Peyer's patch (tissue), 4 donors: ENCODE results near the gene RMC1. TPM values are rescaled to one million over a fixed set of nuclear protein-coding genes. Genes with fewer than 3 reads are reported as not detected.

Experiments used
- DNase-seq, 3 donors: peaks; one replicate each; pipeline ENCODE4 v3.0.0-alpha.2; 2017 to 2019
- H3K27ac ChIP-seq, 4 donors: fragments of 200-600 bp; sonication (generic); one replicate each; pipeline ENCODE4 v1.5.1; 2016 to 2019
- H3K27me3 ChIP-seq, 2 donors: fragments of 200-600 bp; sonication (generic); one replicate each; pipeline ENCODE4 v1.5.1; 2019
- H3K36me3 ChIP-seq, 3 donors: fragments of 200-600 bp; sonication (generic); one replicate each; pipeline ENCODE4 v1.5.1; 2016 to 2019
- H3K4me1 ChIP-seq, 4 donors: fragments of 200-600 bp; sonication (generic); one replicate each; pipeline ENCODE4 v1.5.1; 2016 to 2019
- H3K4me3 ChIP-seq, 4 donors: fragments of 200-600 bp; sonication (generic); 1 replicate in 3 of 4; 2 replicates in 1 of 4; pipeline ENCODE4 v1.5.1; 2016 to 2019; ENCODE audit warnings: mild to moderate bottlenecking in 1 of 4
- H3K9me3 ChIP-seq, 4 donors: fragments of 200-600 bp; sonication (generic); one replicate each; pipeline ENCODE4 v1.5.1; 2016 to 2019; ENCODE audit warnings: mild to moderate bottlenecking in 1 of 4
- CTCF ChIP-seq, 6 experiments: fragments of 450-650 bp in 4 of 6; fragments of 200-600 bp in 2 of 6; sonication (generic) in 1 of 6; IDR thresholded peaks; one replicate each; pipeline ENCODE4 v1.5.1; 2017 to 2019; ENCODE audit warnings: antibody characterized with exemption in 6 of 6, mild to moderate bottlenecking in 3 of 6, moderate library complexity in 1 of 6
- POLR2A ChIP-seq, 2 donors: fragments of 450-650 bp; IDR thresholded peaks; one replicate each; pipeline ENCODE4 v1.5.1; 2017; ENCODE audit warnings: antibody characterized with exemption in 2 of 2, mild to moderate bottlenecking in 2 of 2, moderate library complexity in 2 of 2
- total RNA-seq, 4 donors: library from RNA; depleted of rRNA; stranded (reverse); fragments of >200 nt; gene quantifications; one replicate each; pipeline ENCODE4 v1.1.0, GENCODE V29; 2016

RMC1 gene
- total RNA-seq, 4 donors from 2014 or later, result 15.7 to 42.2 (median 33.9) TPM

GRCh38 chr18:23568281-23569138, 65.2 kb downstream of the RMC1 start:
- Histone ChIP-seq H3K36me3 (peaks cover 0 to 79% (median 0%) of the 10 kb centered on the region in 3 donors), H3K4me3 (no peak overlapping the region), H3K4me1 (peaks cover 0 to under 1% (median 0%) of the 10 kb centered on the region in 4 donors), H3K27ac (no peak overlapping the region), H3K9me3 (no peaks in the 10 kb centered on the region), H3K27me3 (no peaks in the 10 kb centered on the region)
- TF ChIP-seq CTCF (IDR thresholded peaks at IDR 0.05) (no peak), POLR2A (IDR thresholded peaks at IDR 0.05) (no peak)
- DNase-seq, result no peak

GRCh38 chr18:23569299-23570063, 66.2 kb downstream of the RMC1 start:
- no peak overlapping the region for H3K27ac ChIP-seq
- no peak for DNase-seq

GRCh38 chr18:23570912-23571504, 67.7 kb downstream of the RMC1 start:
- H3K4me3 ChIP-seq, result no peak overlapping the region
- H3K9me3 ChIP-seq, result no peaks in the 10 kb centered on the region
- no peak for DNase-seq
- peaks cover 0 to 18% (median 5%) of the 10 kb centered on the region in 4 donors for H3K4me1 ChIP-seq
- H3K27ac ChIP-seq, result no peak overlapping the region
- peaks cover 0 to 64% (median 0%) of the 10 kb centered on the region in 3 donors for H3K36me3 ChIP-seq
- TF ChIP-seq POLR2A (IDR thresholded peaks at IDR 0.05) (no peak), CTCF (IDR thresholded peaks at IDR 0.05) (no peak)
- H3K27me3 ChIP-seq, result no peaks in the 10 kb centered on the region

More at GRCh38 chr18:23569299-23570063, 66.2 kb downstream of the RMC1 start:
- H3K4me1 ChIP-seq, result peaks cover 0 to 10% (median 5%) of the 10 kb centered on the region in 4 donors
- peaks cover 0 to 74% (median 0%) of the 10 kb centered on the region in 3 donors for H3K36me3 ChIP-seq
- H3K27me3 ChIP-seq, result no peaks in the 10 kb centered on the region
- no peak overlapping the region for H3K4me3 ChIP-seq
- H3K9me3 ChIP-seq, result no peaks in the 10 kb centered on the region
- no peak for TF ChIP-seq POLR2A (IDR thresholded peaks at IDR 0.05)
- no peak for TF ChIP-seq CTCF (IDR thresholded peaks at IDR 0.05)

GRCh38 chr18:23572012-23572411, 68.7 kb downstream of the RMC1 start:
- peaks cover 0 to 61% (median 0%) of the 10 kb centered on the region in 3 donors for H3K36me3 ChIP-seq
- TF ChIP-seq POLR2A (IDR thresholded peaks at IDR 0.05), result no peak
- TF ChIP-seq CTCF (IDR thresholded peaks at IDR 0.05), result no peak
- peaks cover 0 to 18% (median 5%) of the 10 kb centered on the region in 4 donors for H3K4me1 ChIP-seq
- DNase-seq, result no peak
- H3K27me3 ChIP-seq, result no peaks in the 10 kb centered on the region
- no peak overlapping the region for H3K27ac ChIP-seq
- H3K9me3 ChIP-seq, result no peaks in the 10 kb centered on the region
- no peak overlapping the region for H3K4me3 ChIP-seq

GRCh38 chr18:23572570-23572969, 69.3 kb downstream of the RMC1 start:
- no peaks in the 10 kb centered on the region for H3K27me3 ChIP-seq
- peaks cover 0 to 56% (median 0%) of the 10 kb centered on the region in 3 donors for H3K36me3 ChIP-seq
- H3K4me1 ChIP-seq, result peaks cover 0 to 18% (median 5%) of the 10 kb centered on the region in 4 donors
- H3K4me3 ChIP-seq, result no peak overlapping the region
- no peaks in the 10 kb centered on the region for H3K9me3 ChIP-seq
- no peak for DNase-seq
- H3K27ac ChIP-seq, result no peak overlapping the region
- no peak for TF ChIP-seq CTCF (IDR thresholded peaks at IDR 0.05)
- TF ChIP-seq POLR2A (IDR thresholded peaks at IDR 0.05), result no peak
